OCI-LY7 (cell line): ENCODE measurements around the gene TTLL5. TPM values are rescaled to one million over a fixed set of nuclear protein-coding genes. Genes with fewer than 3 reads are reported as not detected.

Experiments
- BruUV-seq: library from RNA; stranded (reverse); fragments of 400-500 nt; replicated peaks from 2 replicates; lab custom pipeline; 2021; lab: Mats Ljungman, UMichigan
- CTCF ChIA-PET: fragments of 300-600 bp; sonication (Branson Sonifier 250); formaldehyde crosslinking; loops from one replicate; lab custom pipeline; 2022; ENCODE audit warnings: antibody characterized with exemption; ENCODE audit not compliant: unreplicated experiment; lab: Charles Lee
- POLR2A ChIA-PET: fragments of 300-600 bp; sonication (Branson Sonifier 250); formaldehyde crosslinking; loops from one replicate; lab custom pipeline; 2022; ENCODE audit warnings: antibody characterized with exemption; lab: Charles Lee
- DNase-seq: peaks from one replicate; pipeline ENCODE4 v3.0.0-alpha.2; 2015; ENCODE audit warnings: low spot score
- H2AFZ ChIP-seq: fragments of 200-600 bp; sonication (generic), shearing (Covaris generic); 2 replicates; pipeline ENCODE4 v1.6.1; 2014; ENCODE audit warnings: mild to moderate bottlenecking, antibody characterized with exemption, low read length, moderate library complexity
- H3K27ac ChIP-seq: fragments of 200-600 bp; sonication (generic); 2 replicates; pipeline ENCODE4 v1.5.1; 2014; ENCODE audit warnings: mixed run types, low read depth, mild to moderate bottlenecking, moderate library complexity, low read length, inconsistent platforms; ENCODE audit not compliant: poor library complexity, severe bottlenecking
- H3K36me3 ChIP-seq: fragments of 200-600 bp; sonication (generic); 2 replicates; pipeline ENCODE4 v1.6.1; 2014; ENCODE audit warnings: mild to moderate bottlenecking, antibody characterized with exemption, low read length, moderate library complexity, mixed read lengths; ENCODE audit not compliant: insufficient read depth
- H3K4me1 ChIP-seq: fragments of 200-600 bp; sonication (generic); 2 replicates; pipeline ENCODE4 v1.5.1; 2014; ENCODE audit warnings: mild to moderate bottlenecking, low read length; ENCODE audit not compliant: insufficient read depth, poor library complexity, severe bottlenecking
- H3K4me2 ChIP-seq: fragments of 200-600 bp; sonication (generic); 2 replicates; pipeline ENCODE4 v1.6.1; 2014; ENCODE audit warnings: mild to moderate bottlenecking, low read length
- H3K4me3 ChIP-seq: fragments of 200-600 bp; sonication (generic); 2 replicates; pipeline ENCODE4 v1.5.1; 2014; ENCODE audit warnings: mild to moderate bottlenecking, low read depth, low read length; ENCODE audit not compliant: poor library complexity, severe bottlenecking
- H3K79me2 ChIP-seq: fragments of 200-600 bp; sonication (generic); 2 replicates; pipeline ENCODE4 v1.6.1; 2016; ENCODE audit warnings: low read depth, mild to moderate bottlenecking, low read length, moderate library complexity, mixed read lengths; ENCODE audit not compliant: insufficient read depth
- H3K9me2 ChIP-seq: fragments of 200-600 bp; sonication (generic); 2 replicates; pipeline ENCODE4 v1.6.1; 2016; ENCODE audit warnings: mild to moderate bottlenecking, low read length, mixed read lengths; ENCODE audit not compliant: insufficient read depth
- H3K9me3 ChIP-seq: fragments of 200-600 bp; sonication (generic); 2 replicates; pipeline ENCODE4 v1.6.1; 2014; ENCODE audit warnings: mild to moderate bottlenecking, mixed run types, low read length, mixed read lengths
- H4K20me1 ChIP-seq: fragments of 200-600 bp; sonication (generic); 2 replicates; pipeline ENCODE4 v1.6.1; 2014; ENCODE audit warnings: mild to moderate bottlenecking, antibody characterized with exemption, low read length, moderate library complexity, mixed read lengths; ENCODE audit not compliant: insufficient read depth
- CTCF ChIP-seq: fragments of 200-600 bp; sonication (generic); conservative IDR thresholded peaks from 2 replicates; pipeline ENCODE4 v1.5.1; 2014; ENCODE audit warnings: mild to moderate bottlenecking, antibody characterized with exemption, low read length, moderate library complexity, mixed read lengths
- EZH2phosphoT487 ChIP-seq: fragments of 200-600 bp; sonication (generic); IDR thresholded peaks from 2 replicates; pipeline ENCODE4 v1.6.1; 2018; ENCODE audit warnings: low read depth, borderline replicate concordance, mild to moderate bottlenecking, mixed run types, antibody characterized with exemption, low read length, moderate library complexity, mixed read lengths
- intact Hi-C: fragments of 100-400 bp; cut with micrococcal nuclease; formaldehyde crosslinking; loops from one replicate; pipeline ENCODE4 v1.10.0; 2022; ENCODE audit not compliant: unreplicated experiment
- total RNA-seq, 2 experiments: library from RNA; depleted of rRNA in 1 of 2; stranded (reverse); fragments of >200 nt in 1 of 2; shearing (Covaris generic) in 1 of 2; gene quantifications; 2 replicates each; pipeline ENCODE4 v1.2.3, GENCODE V29; 2014 to 2022

The TTLL5 gene
- total RNA-seq, 2 experiments from 2014 or later, result 34.3 to 55.6 TPM

GRCh38 chr14:75711105-75711795, 50.2 kb downstream of the TTLL5 start:
- Histone ChIP-seq H3K79me2 (no peaks in the 10 kb centered on the region), H4K20me1 (no peaks in the 10 kb centered on the region), H3K4me2 (no peak overlapping the region), H3K36me3 (peaks cover 29% of the 10 kb centered on the region; the same call in 1 of the 2 replicates), H3K4me3 (no peak overlapping the region), H3K27ac (no peak overlapping the region), H3K4me1 (no peaks in the 10 kb centered on the region), H2AFZ (no peak overlapping the region), H3K9me2 (no peaks in the 10 kb centered on the region), H3K9me3 (no peaks in the 10 kb centered on the region)
- no peak for TF ChIP-seq EZH2phosphoT487
- peak; percentile 74 for TF ChIP-seq CTCF
- no TSS peak for BruUV-seq
- CTCF ChIA-PET, result interaction anchor here (1.5 kb wide), 1 partner anchor 268 kb away, joined by 3 read pairs; no protein-coding TSS in a partner anchor
- intact Hi-C loops, result no loop called here
- DNase-seq, result peak; percentile 32
- POLR2A ChIA-PET, result interaction anchor here (1.0 kb wide), 1 partner anchor 272 kb away, joined by 4 read pairs; no protein-coding TSS in a partner anchor

- H3K4me1 ChIP-seq, result no peaks in the 10 kb centered on the region
- no peaks in the 10 kb centered on the region for H3K9me3 ChIP-seq
- H2AFZ ChIP-seq, result no peak overlapping the region
- no peak for TF ChIP-seq CTCF
- no peak for TF ChIP-seq EZH2phosphoT487
- ChIA-PET POLR2A (no interaction called here), CTCF (interaction anchor here (1.5 kb wide), 1 partner anchor 267 kb away, joined by 3 read pairs; no protein-coding TSS in a partner anchor)
- DNase-seq, result no peak
- no peaks in the 10 kb centered on the region for H4K20me1 ChIP-seq
- no peak overlapping the region for H3K27ac ChIP-seq
- no peak overlapping the region for H3K4me2 ChIP-seq
- no peak overlapping the region for H3K4me3 ChIP-seq
- H3K9me2 ChIP-seq, result no peaks in the 10 kb centered on the region
- H3K36me3 ChIP-seq, result peaks cover 29% of the 10 kb centered on the region; the same call in 1 of the 2 replicates
- no peaks in the 10 kb centered on the region for H3K79me2 ChIP-seq
- BruUV-seq, result no TSS peak
- intact Hi-C loops, result no loop called here
These were observed 50.8 kb downstream of the TTLL5 start for GRCh38 chr14:75711796-75712211.

- ChIA-PET CTCF (no interaction called here), POLR2A (interaction anchor here (0.7 kb wide), 3 partner anchors 74 to 340 kb away, joined by 4 to 6 read pairs (median 6); no protein-coding TSS in a partner anchor)
- H2AFZ ChIP-seq, result no peak overlapping the region
- no peak for DNase-seq
- no peak overlapping the region for H3K27ac ChIP-seq
- no peaks in the 10 kb centered on the region for H4K20me1 ChIP-seq
- no peaks in the 10 kb centered on the region for H3K79me2 ChIP-seq
- no peaks in the 10 kb centered on the region for H3K4me1 ChIP-seq
- no peak for TF ChIP-seq EZH2phosphoT487
- no peak for TF ChIP-seq CTCF
- H3K9me3 ChIP-seq, result no peaks in the 10 kb centered on the region
- intact Hi-C loops, result no loop called here
- no peak overlapping the region for H3K4me3 ChIP-seq
- no peak overlapping the region for H3K4me2 ChIP-seq
- H3K36me3 ChIP-seq, result peaks cover 28% of the 10 kb centered on the region
- BruUV-seq, result no TSS peak
- H3K9me2 ChIP-seq, result no peaks in the 10 kb centered on the region
These were observed 53.9 kb downstream of the TTLL5 start for GRCh38 chr14:75714991-75715390.
